ENCODE measurements around the gene CDPF1. TPM values are rescaled to one million over a fixed set of nuclear protein-coding genes. Genes with fewer than 3 reads are reported as not detected.

CDPF1 gene
- total RNA-seq, 1 experiment from 2014 or later = 8.1 TPM

GRCh38 chr22:46251266-46251665 lies 1.2 kb upstream of the CDPF1 start:
- H3K4me1 Mint-ChIP-seq = peaks cover 8 to 16% of the 10 kb centered on the region in 2 experiments
- Histone ChIP-seq H2BK20ac (ENCODE audit: low read depth, low read length, poor library complexity, severe bottlenecking) (no peak overlapping the region), H3K4me1 (ENCODE audit: insufficient read depth, low read length) (no peaks in the 10 kb centered on the region), H2BK15ac (ENCODE audit: low read depth, low read length) (no peak overlapping the region), H3K18ac (ENCODE audit: insufficient read length, low read depth, low read length) (no peak overlapping the region), H2AK5ac (ENCODE audit: insufficient read length, low read length) (no peak overlapping the region), H3K27me3 (ENCODE audit: insufficient read depth, low read length) (no peaks in the 10 kb centered on the region), H3K9me3 (ENCODE audit: control insufficient read depth, low read depth, low read length) (no peaks in the 10 kb centered on the region), H4K91ac (ENCODE audit: insufficient read length, low read depth, low read length) (no peak overlapping the region), H3K23ac (ENCODE audit: insufficient read length, low read depth, low read length) (no peak overlapping the region), H3K14ac (ENCODE audit: insufficient read depth, low read length) (no peak overlapping the region), H3T11ph (ENCODE audit: low read length) (no peak overlapping the region), H2AFZ (ENCODE audit: low read length) (no peak overlapping the region), H3K9ac (ENCODE audit: extremely low read depth, insufficient read length, low read length) (no peak overlapping the region), H2BK12ac (ENCODE audit: insufficient read length, low read depth, low read length) (no peak overlapping the region), H3K4me2 (ENCODE audit: insufficient read depth, insufficient read length, low read length) (peak overlapping the region; percentile 42), H3K27ac (ENCODE audit: insufficient read length, low read depth, low read length) (no peak overlapping the region), H2BK5ac (ENCODE audit: insufficient read length, low read length) (no peak overlapping the region), H4K20me1 (ENCODE audit: control insufficient read depth, insufficient read depth, insufficient read length) (no peaks in the 10 kb centered on the region), H3K56ac (ENCODE audit: insufficient read length, low read depth, low read length) (no peak overlapping the region), H4K5ac (ENCODE audit: insufficient read length, low read depth, low read length) (no peak overlapping the region), H3K79me1 (ENCODE audit: insufficient read depth, low read depth, low read length, poor library complexity, severe bottlenecking) (no peaks in the 10 kb centered on the region), H3K79me2 (ENCODE audit: insufficient read depth, low read length) (no peaks in the 10 kb centered on the region), H3K23me2 (ENCODE audit: insufficient read length, low read depth, low read length, poor library complexity, severe bottlenecking) (peaks cover 7% of the 10 kb centered on the region), H4K8ac (replicated peaks; ENCODE audit: insufficient read length, low read depth, low read length) (no peak overlapping the region), H3K4ac (ENCODE audit: low read depth, low read length) (no peak overlapping the region), H2BK120ac (ENCODE audit: low read depth, low read length, poor library complexity, severe bottlenecking) (no peak overlapping the region)
- no peak for TF ChIP-seq CTCF (conservative IDR thresholded peaks at IDR 0.05)
- no peak for DNase-seq
- H3K27ac Mint-ChIP-seq = no peak overlapping the region
- H3K36me3 Mint-ChIP-seq (ENCODE audit: insufficient read depth in 1 of 3, low read depth in 3 of 3) = peaks cover 1 to 8% (median 7%) of the 10 kb centered on the region in 3 experiments; a peak in 3 of 7 replicates
- H3K4me3 Mint-ChIP-seq = peak overlapping the region; percentile 73 to 82
- H3K9me3 Mint-ChIP-seq = peaks cover 0 to 10% of the 10 kb centered on the region in 2 experiments; a peak in 3 of 5 replicates
- H3K27me3 Mint-ChIP-seq (ENCODE audit: low read depth) = peaks cover 16% of the 10 kb centered on the region
- WGBS (ENCODE audit: extremely low coverage, insufficient read length, low lambda C conversion rate) = no CpG with 5 or more reads among the region's 7 CpGs
